ENCODE measurements around the gene TTC24.

Gene TTC24

DNA sequence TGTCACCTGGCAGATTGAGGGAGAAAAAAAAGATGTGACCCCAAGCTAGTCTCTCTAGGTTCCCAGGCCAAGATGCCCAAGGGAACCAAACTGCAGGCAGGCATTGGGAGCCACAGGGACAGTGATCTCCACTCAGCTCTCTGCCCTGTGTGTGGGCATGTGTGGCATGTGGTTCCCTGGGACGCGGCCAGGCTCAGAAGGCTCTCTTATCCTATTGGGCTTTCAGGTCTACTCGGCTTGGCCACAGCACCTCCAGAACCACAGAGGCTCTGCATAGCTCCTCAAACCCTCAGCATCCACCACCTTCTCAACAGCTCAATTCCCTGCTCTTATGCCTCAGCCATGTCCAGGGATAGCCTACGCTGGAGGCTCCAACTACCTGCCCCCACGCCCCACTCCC is 29.2 kb upstream of the TTC24 start:
- ATAC-seq = no peak
- no peak for TF ChIP-seq ZC3H10 (CRISPR knock-in tag; IDR thresholded peaks at IDR 0.05)
- no peak for TF ChIP-seq ESRRG (CRISPR knock-in tag; IDR thresholded peaks at IDR 0.05)
- TF ChIP-seq RARB (CRISPR knock-in tag; IDR thresholded peaks at IDR 0.05) = no peak
- TF ChIP-seq ZFP30 (CRISPR knock-in tag; IDR thresholded peaks at IDR 0.05) = no peak
- no peak for TF ChIP-seq TOX (CRISPR knock-in tag; IDR thresholded peaks at IDR 0.05; ENCODE audit: borderline replicate concordance)
- no peak for TF ChIP-seq ZNF565 (CRISPR knock-in tag; conservative IDR thresholded peaks at IDR 0.05; ENCODE audit: low read depth)
- TF ChIP-seq, protein P1, sequence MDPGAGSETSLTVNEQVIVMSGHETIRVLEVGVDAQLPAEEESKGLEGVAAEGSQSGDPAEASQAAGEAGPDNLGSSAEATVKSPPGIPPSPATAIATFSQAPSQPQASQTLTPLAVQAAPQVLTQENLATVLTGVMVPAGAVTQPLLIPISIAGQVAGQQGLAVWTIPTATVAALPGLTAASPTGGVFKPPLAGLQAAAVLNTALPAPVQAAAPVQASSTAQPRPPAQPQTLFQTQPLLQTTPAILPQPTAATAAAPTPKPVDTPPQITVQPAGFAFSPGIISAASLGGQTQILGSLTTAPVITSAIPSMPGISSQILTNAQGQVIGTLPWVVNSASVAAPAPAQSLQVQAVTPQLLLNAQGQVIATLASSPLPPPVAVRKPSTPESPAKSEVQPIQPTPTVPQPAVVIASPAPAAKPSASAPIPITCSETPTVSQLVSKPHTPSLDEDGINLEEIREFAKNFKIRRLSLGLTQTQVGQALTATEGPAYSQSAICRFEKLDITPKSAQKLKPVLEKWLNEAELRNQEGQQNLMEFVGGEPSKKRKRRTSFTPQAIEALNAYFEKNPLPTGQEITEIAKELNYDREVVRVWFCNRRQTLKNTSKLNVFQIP (CRISPR knock-in tag; IDR thresholded peaks at IDR 0.05; ENCODE audit: borderline replicate concordance, low read depth) = no peak
- no peak for TF ChIP-seq CSDC2 (CRISPR knock-in tag; IDR thresholded peaks at IDR 0.05)
- TF ChIP-seq OSR1 (CRISPR knock-in tag; IDR thresholded peaks at IDR 0.05) = no peak
- TF ChIP-seq PPARA (CRISPR knock-in tag; IDR thresholded peaks at IDR 0.05; ENCODE audit: borderline replicate concordance) = no peak
- no peak for TF ChIP-seq ARNTL (CRISPR knock-in tag; IDR thresholded peaks at IDR 0.05; ENCODE audit: borderline replicate concordance, low read depth)
- TF ChIP-seq GLIS3 (CRISPR knock-in tag; IDR thresholded peaks at IDR 0.05) = no peak
- no peak for TF ChIP-seq SNAI2 (CRISPR knock-in tag; IDR thresholded peaks at IDR 0.05)
- TF ChIP-seq BACH2 (CRISPR knock-in tag; IDR thresholded peaks at IDR 0.05; ENCODE audit: borderline replicate concordance) = no peak
- no peak for TF ChIP-seq ZFP3 (CRISPR knock-in tag; IDR thresholded peaks at IDR 0.05)
- TF ChIP-seq, protein P2, sequence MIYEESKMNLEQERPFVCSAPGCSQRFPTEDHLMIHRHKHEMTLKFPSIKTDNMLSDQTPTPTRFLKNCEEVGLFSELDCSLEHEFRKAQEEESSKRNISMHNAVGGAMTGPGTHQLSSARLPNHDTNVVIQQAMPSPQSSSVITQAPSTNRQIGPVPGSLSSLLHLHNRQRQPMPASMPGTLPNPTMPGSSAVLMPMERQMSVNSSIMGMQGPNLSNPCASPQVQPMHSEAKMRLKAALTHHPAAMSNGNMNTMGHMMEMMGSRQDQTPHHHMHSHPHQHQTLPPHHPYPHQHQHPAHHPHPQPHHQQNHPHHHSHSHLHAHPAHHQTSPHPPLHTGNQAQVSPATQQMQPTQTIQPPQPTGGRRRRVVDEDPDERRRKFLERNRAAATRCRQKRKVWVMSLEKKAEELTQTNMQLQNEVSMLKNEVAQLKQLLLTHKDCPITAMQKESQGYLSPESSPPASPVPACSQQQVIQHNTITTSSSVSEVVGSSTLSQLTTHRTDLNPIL (CRISPR knock-in tag; IDR thresholded peaks at IDR 0.05; ENCODE audit: low read depth) = no peak

DNA sequence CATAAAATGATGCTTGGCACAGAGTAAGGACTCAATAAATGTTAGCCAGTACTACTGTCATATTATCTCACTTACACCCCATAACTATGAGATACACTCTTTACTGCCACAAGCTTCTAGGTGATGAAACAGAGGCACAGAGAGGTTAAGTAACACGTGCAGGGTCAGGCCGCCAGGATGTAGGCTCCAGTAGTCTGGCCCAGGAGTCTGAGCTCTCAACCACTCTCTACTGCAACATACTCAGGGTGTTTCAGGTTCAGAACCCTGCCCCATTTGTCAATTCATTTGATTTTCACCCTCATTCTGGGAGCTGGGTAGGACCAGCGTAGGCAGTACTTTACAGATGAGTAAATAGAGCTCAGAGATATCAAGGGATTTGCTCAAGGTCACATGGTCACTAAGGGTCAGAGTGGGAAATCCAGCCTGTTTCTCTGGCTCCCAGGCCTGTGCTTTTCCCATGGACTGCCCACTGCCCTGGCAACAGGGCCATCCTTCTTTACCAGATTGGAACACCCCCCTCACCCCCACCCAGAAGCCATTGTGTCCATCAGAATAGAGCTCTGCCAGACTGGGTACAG is 28.4 kb upstream of the TTC24 start:
- TF ChIP-seq ZNF70 (CRISPR knock-in tag; IDR thresholded peaks at IDR 0.05) (no peak), CSDC2 (CRISPR knock-in tag; IDR thresholded peaks at IDR 0.05) (no peak), ZNF565 (CRISPR knock-in tag; conservative IDR thresholded peaks at IDR 0.05; ENCODE audit: low read depth) (no peak), ZFP30 (CRISPR knock-in tag; IDR thresholded peaks at IDR 0.05) (no peak), TOX (CRISPR knock-in tag; IDR thresholded peaks at IDR 0.05; ENCODE audit: borderline replicate concordance) (no peak), ESRRG (CRISPR knock-in tag; IDR thresholded peaks at IDR 0.05) (no peak), GLIS3 (CRISPR knock-in tag; IDR thresholded peaks at IDR 0.05) (no peak)
- TF ChIP-seq, protein P1 (CRISPR knock-in tag; IDR thresholded peaks at IDR 0.05; ENCODE audit: borderline replicate concordance, low read depth) = no peak
- TF ChIP-seq, protein P3, sequence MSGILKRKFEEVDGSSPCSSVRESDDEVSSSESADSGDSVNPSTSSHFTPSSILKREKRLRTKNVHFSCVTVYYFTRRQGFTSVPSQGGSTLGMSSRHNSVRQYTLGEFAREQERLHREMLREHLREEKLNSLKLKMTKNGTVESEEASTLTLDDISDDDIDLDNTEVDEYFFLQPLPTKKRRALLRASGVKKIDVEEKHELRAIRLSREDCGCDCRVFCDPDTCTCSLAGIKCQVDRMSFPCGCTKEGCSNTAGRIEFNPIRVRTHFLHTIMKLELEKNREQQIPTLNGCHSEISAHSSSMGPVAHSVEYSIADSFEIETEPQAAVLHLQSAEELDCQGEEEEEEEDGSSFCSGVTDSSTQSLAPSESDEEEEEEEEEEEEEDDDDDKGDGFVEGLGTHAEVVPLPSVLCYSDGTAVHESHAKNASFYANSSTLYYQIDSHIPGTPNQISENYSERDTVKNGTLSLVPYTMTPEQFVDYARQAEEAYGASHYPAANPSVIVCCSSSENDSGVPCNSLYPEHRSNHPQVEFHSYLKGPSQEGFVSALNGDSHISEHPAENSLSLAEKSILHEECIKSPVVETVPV (CRISPR knock-in tag; IDR thresholded peaks at IDR 0.05) = no peak
- no peak for ATAC-seq

DNA sequence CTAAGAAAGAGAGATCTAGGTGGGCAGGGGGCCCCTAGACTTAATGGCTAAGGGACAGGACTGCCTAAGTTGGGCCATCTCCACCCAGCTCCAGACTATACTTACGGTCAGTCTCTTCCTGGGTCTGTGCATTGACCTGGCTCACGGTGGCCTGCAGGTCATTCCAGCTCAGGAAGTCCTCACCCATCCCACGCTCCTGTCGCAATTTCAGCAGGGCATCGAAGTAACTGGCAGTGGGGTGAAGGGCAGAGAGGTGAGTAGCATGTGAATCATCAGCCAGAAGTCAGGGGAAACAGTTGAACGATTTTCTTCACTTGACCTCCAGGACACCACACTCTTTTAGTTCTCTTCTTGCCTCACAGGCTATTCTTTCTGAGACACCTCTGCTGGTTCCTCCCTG is 27.7 kb upstream of the TTC24 start:
- no peak; the same call in 2 of the 3 replicates for ATAC-seq
- TF ChIP-seq ZNF565 (CRISPR knock-in tag; conservative IDR thresholded peaks at IDR 0.05; ENCODE audit: low read depth) (no peak), OSR1 (CRISPR knock-in tag; IDR thresholded peaks at IDR 0.05) (no peak), ESRRG (CRISPR knock-in tag; IDR thresholded peaks at IDR 0.05) (no peak), TCF4 (CRISPR knock-in tag; IDR thresholded peaks at IDR 0.05; ENCODE audit: borderline replicate concordance) (no peak), ZC3H10 (CRISPR knock-in tag; IDR thresholded peaks at IDR 0.05) (no peak), ISL1 (CRISPR knock-in tag; IDR thresholded peaks at IDR 0.05) (no peak), ZNF8 (CRISPR knock-in tag; IDR thresholded peaks at IDR 0.05) (no peak), SNAI2 (CRISPR knock-in tag; IDR thresholded peaks at IDR 0.05) (no peak), PPARA (CRISPR knock-in tag; IDR thresholded peaks at IDR 0.05; ENCODE audit: borderline replicate concordance) (no peak), RARB (CRISPR knock-in tag; IDR thresholded peaks at IDR 0.05) (no peak)
- TF ChIP-seq, protein P4, sequence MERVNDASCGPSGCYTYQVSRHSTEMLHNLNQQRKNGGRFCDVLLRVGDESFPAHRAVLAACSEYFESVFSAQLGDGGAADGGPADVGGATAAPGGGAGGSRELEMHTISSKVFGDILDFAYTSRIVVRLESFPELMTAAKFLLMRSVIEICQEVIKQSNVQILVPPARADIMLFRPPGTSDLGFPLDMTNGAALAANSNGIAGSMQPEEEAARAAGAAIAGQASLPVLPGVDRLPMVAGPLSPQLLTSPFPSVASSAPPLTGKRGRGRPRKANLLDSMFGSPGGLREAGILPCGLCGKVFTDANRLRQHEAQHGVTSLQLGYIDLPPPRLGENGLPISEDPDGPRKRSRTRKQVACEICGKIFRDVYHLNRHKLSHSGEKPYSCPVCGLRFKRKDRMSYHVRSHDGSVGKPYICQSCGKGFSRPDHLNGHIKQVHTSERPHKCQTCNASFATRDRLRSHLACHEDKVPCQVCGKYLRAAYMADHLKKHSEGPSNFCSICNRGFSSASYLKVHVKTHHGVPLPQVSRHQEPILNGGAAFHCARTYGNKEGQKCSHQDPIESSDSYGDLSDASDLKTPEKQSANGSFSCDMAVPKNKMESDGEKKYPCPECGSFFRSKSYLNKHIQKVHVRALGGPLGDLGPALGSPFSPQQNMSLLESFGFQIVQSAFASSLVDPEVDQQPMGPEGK (CRISPR knock-in tag; IDR thresholded peaks at IDR 0.05; ENCODE audit: borderline replicate concordance) = no peak
- TF ChIP-seq, protein P3 (CRISPR knock-in tag; IDR thresholded peaks at IDR 0.05) = no peak
- TF ChIP-seq, protein P2 (CRISPR knock-in tag; IDR thresholded peaks at IDR 0.05; ENCODE audit: low read depth) = no peak

All from SK-N-SH treated with all-trans-retinoic acid at 6 μM for 48 hours (cell line).